K562 (cell line): Measurements from ENCODE around the gene ACSF3. TPM values are rescaled to one million over a fixed set of nuclear protein-coding genes. Genes with fewer than 3 reads are reported as not detected.

ENCODE experiments used
- ATAC-seq: fragments of 200-7000 bp; cut with Tn5 transposase; 3 replicates; pipeline ENCODE4 v1.9.1; 2020; ENCODE audit warnings: moderate library complexity
- BruUV-seq: library from RNA; stranded (reverse); fragments of 400-500 nt; replicated peaks from 2 replicates; lab custom pipeline; 2021; lab: Mats Ljungman, UMichigan
- CTCF ChIA-PET: fragments of 300-600 bp; formaldehyde crosslinking; extraction: SDS; loops from one replicate; lab custom pipeline; 2021; ENCODE audit warnings: low intra/inter-chr PET ratio; lab: Yijun Ruan, JAX
- POLR2A ChIA-PET: fragments of 300-600, 350-650 bp; sonication (Branson Sonifier 250); formaldehyde crosslinking; extraction: SDS; loops from one replicate; lab custom pipeline; 2021; ENCODE audit warnings: antibody characterized with exemption, inconsistent platforms; lab: Yijun Ruan, JAX
- DNase-seq, 4 experiments: peaks; one replicate each; pipeline versions ENCODE4 v3.0.0 to v3.0.0-alpha.2; 2011 to 2018; ENCODE audit warnings: low spot score in 3 of 4, mixed read lengths in 3 of 4; ENCODE audit errors: extremely low read depth in 1 of 4
- FAIRE-seq: peaks from 2 replicates; lab custom pipeline; 2011; peaks lifted over from hg19 to GRCh38; lab: Jason Lieb, UNC
- H2AFZ ChIP-seq: 2 replicates; pipeline ENCODE4 v1.6.0; 2011; ENCODE audit warnings: low read depth, low read length, control low read depth, inconsistent platforms
- H3K27ac ChIP-seq: fragments of 200-600 bp; 3 replicates; pipeline ENCODE4 v1.8.0; 2011; ENCODE audit warnings: low read depth, mild to moderate bottlenecking, control low read depth, inconsistent platforms, low read length, moderate library complexity, mixed read lengths; ENCODE audit errors: extremely low read depth
- H3K27me3 ChIP-seq, 2 experiments: fragments of 300-600 bp in 1 of 2; 2 replicates in 1 of 2; 3 replicates in 1 of 2; pipeline versions ENCODE4 v1.6.0 to v1.8.0; 2011; ENCODE audit warnings: inconsistent platforms in 2 of 2, low read length in 2 of 2, mild to moderate bottlenecking in 1 of 2, mixed read lengths in 1 of 2, moderate library complexity in 1 of 2; ENCODE audit not compliant: control insufficient read depth in 2 of 2, insufficient read depth in 2 of 2
- H3K36me3 ChIP-seq: fragments of 300-600 bp; 3 replicates; pipeline ENCODE4 v1.8.0; 2011; ENCODE audit warnings: mild to moderate bottlenecking, low read length, inconsistent platforms; ENCODE audit not compliant: control insufficient read depth, insufficient read depth
- H3K4me1 ChIP-seq, 2 experiments: fragments of 200-600 bp in 1 of 2; replicated peaks in 1 of 2; 2 replicates in 1 of 2; 3 replicates in 1 of 2; pipeline versions ENCODE4 v1.5.1 to v1.8.0; 2011; ENCODE audit warnings: inconsistent platforms in 2 of 2, low read length in 2 of 2, mild to moderate bottlenecking in 1 of 2, mixed read lengths in 1 of 2, moderate library complexity in 1 of 2; ENCODE audit not compliant: control insufficient read depth in 2 of 2, insufficient read depth in 2 of 2
- H3K4me2 ChIP-seq: 2 replicates; pipeline ENCODE4 v1.6.1; 2011; ENCODE audit warnings: low read length, control low read depth, inconsistent platforms, mixed read lengths; ENCODE audit not compliant: insufficient read depth
- H3K4me3 ChIP-seq: fragments of 200-600 bp; sonication (generic), shearing (Covaris generic); 2 replicates; pipeline ENCODE4 v1.5.1; 2016; ENCODE audit warnings: control low read depth, inconsistent platforms
- H3K79me2 ChIP-seq: fragments of 200-600 bp; 3 replicates; pipeline ENCODE4 v1.8.0; 2011; ENCODE audit warnings: low read length, inconsistent platforms; ENCODE audit not compliant: control insufficient read depth, insufficient read depth
- H3K9ac ChIP-seq, 2 experiments: 2 replicates each; pipeline versions ENCODE4 v1.6.0 to v1.6.1; 2011; ENCODE audit warnings: low read depth in 2 of 2, low read length in 2 of 2, control low read depth in 1 of 2, inconsistent platforms in 1 of 2, mild to moderate bottlenecking in 1 of 2, mixed read lengths in 1 of 2; ENCODE audit not compliant: insufficient read depth in 1 of 2
- H3K9me1 ChIP-seq: one replicate; pipeline ENCODE4 v1.6.0; 2011; ENCODE audit warnings: inconsistent platforms, mild to moderate bottlenecking, low read length, moderate library complexity; ENCODE audit not compliant: control insufficient read depth, insufficient read depth
- H3K9me3 ChIP-seq: replicated peaks from 2 replicates; pipeline ENCODE4 v1.5.1; 2011; ENCODE audit warnings: low read depth, low read length, inconsistent platforms; ENCODE audit not compliant: control insufficient read depth, insufficient read depth
- H4K20me1 ChIP-seq: replicated peaks from 2 replicates; pipeline ENCODE4 v1.6.1; 2011; ENCODE audit warnings: low read length, inconsistent platforms, mixed read lengths; ENCODE audit not compliant: control insufficient read depth, insufficient read depth
- SOX6 ChIP-seq: fragments of 450-650 bp; IDR thresholded peaks from 2 replicates; pipeline ENCODE4 v1.6.1; 2014; ENCODE audit warnings: mild to moderate bottlenecking
- WGBS: fragments of 100-300 bp; shearing (Covaris generic); methylation state at CpG from one replicate; pipeline ENCODE4 v1.1.6; 2016; ENCODE audit warnings: low coverage, mixed read lengths; ENCODE audit not compliant: insufficient coverage; ENCODE audit errors: missing lambda C conversion rate; 5-methylcytosine and 5-hydroxymethylcytosine counted together
- in situ Hi-C: fragments of 300-500 bp; cut with MboI; formaldehyde crosslinking; loops from 4 replicates; pipeline ENCODE4 v1.15.0; 2018; ENCODE audit warnings: inconsistent platforms, mixed read lengths
- intact Hi-C: fragments of 100-400 bp; cut with micrococcal nuclease; formaldehyde crosslinking; loops from 2 replicates; pipeline ENCODE4 v1.14.2; 2022
- polyA plus RNA-seq, 8 experiments: library from polyadenylated mRNA; depleted of rRNA in 4 of 8; stranded (reverse) in 5 of 8; unstranded in 3 of 8; fragments of >200 nt; fragmentation: Nextera tagmentation in 2 of 8; fragmentation: Illumina TruSeq in 1 of 8; extraction: Ambion mirVana in 2 of 8; extraction: Trizol in 1 of 8; gene quantifications; 2 replicates each; pipeline versions ENCODE4 v1.2.1 to v1.2.3, GENCODE V29; 2011 to 2014; ENCODE audit warnings: inconsistent platforms in 1 of 8, missing spikeins in 1 of 8
- total RNA-seq, 7 experiments: library from RNA; depleted of rRNA in 6 of 7; stranded (reverse); fragments of >200 nt in 6 of 7; fragmentation: Illumina TruSeq in 2 of 7; extraction: Trizol in 2 of 7; gene quantifications; 2 replicates each; pipeline versions ENCODE4 v1.2.1 to v1.2.3, GENCODE V29; 2011 to 2021; ENCODE audit warnings: low replicate concordance in 1 of 7
- TF ChIP-seq, protein P1 (sequence below): fragments of 250-450 bp; sonication (Bioruptor Pico); IDR thresholded peaks from 2 replicates; pipeline ENCODE4 v1.5.0; 2022; ENCODE audit warnings: mild to moderate bottlenecking
- TF ChIP-seq, protein P2 (sequence below), 2 experiments: IDR thresholded peaks; 2 replicates each; pipeline ENCODE4 v1.6.1; 2011; ENCODE audit warnings: borderline replicate concordance in 1 of 2, control low read depth in 1 of 2, low read depth in 1 of 2, low read length in 1 of 2, mild to moderate bottlenecking in 1 of 2, mixed read lengths in 1 of 2, moderate library complexity in 1 of 2; ENCODE audit not compliant: insufficient read depth in 1 of 2, insufficient read length in 1 of 2, poor library complexity in 1 of 2, severe bottlenecking in 1 of 2; ENCODE audit errors: extremely low read depth in 1 of 2

ACSF3 gene
- total and polyA plus RNA-seq, 9 of the 15 experiments (the other 6 are each of a cell fraction or from before 2014, with no cell fraction given): 0.77 to 32.8 (median 14.7) TPM

DNA sequence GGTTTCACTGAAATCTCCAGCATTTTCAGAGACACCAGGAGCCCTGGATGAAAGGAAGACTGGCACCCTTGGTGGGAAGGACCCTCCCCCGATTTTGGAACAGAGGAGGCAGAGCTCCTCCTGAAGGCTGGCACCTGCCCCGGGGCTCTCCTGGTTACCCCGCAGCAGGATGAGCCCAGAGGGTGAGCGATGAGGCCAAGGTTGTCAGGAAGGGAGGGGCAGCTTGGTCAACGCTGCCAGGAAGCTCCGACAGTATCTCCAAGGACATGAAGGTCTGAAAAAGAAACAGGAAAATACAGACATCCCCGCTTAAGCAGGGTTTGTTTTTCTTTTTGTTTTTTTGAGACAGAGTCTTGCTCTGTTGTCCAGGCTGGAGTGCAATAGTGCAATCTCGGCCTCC is 15.5 kb upstream of the ACSF3 start (continued):
- TF ChIP-seq, protein P1, sequence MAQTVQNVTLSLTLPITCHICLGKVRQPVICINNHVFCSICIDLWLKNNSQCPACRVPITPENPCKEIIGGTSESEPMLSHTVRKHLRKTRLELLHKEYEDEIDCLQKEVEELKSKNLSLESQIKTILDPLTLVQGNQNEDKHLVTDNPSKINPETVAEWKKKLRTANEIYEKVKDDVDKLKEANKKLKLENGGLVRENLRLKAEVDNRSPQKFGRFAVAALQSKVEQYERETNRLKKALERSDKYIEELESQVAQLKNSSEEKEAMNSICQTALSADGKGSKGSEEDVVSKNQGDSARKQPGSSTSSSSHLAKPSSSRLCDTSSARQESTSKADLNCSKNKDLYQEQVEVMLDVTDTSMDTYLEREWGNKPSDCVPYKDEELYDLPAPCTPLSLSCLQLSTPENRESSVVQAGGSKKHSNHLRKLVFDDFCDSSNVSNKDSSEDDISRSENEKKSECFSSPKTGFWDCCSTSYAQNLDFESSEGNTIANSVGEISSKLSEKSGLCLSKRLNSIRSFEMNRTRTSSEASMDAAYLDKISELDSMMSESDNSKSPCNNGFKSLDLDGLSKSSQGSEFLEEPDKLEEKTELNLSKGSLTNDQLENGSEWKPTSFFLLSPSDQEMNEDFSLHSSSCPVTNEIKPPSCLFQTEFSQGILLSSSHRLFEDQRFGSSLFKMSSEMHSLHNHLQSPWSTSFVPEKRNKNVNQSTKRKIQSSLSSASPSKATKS (CRISPR knock-in tag): no peak

DNA sequence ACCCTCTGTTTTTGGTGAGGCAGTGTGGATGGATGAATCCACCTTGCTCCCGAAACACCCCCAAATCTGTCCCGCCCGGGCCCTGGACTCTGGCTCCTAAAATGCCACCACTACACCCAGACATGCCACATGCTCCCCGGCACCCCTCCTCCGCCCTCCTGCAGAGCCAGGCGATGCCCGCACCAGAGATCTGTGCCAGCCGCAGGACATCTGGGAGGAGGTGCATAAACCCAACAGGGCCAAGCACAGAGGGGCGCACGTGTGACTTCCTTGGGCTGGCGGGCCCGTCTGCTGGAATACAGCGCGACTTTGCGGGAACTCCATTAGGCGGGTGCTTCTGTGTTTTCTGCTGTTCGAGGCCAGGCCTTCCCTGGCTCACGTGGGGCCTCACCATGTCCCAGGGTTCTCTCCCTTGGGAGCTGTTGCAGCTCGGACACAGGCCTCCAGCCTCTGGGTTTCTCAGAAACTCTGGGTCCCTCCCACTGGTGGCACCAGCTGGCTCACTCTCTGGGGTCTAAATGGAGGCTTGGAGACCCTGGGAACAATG is 14.1 kb upstream of the ACSF3 start:
- 20% methylated on average over 19 of the region's 19 CpGs for WGBS
- no peak for DNase-seq
- Histone ChIP-seq H3K27ac (no peak overlapping the region), H3K9me3 (peaks cover 14% of the 10 kb centered on the region), H3K4me3 (no peak overlapping the region), H3K9ac (no peak overlapping the region), H3K36me3 (no peaks in the 10 kb centered on the region), H2AFZ (no peak overlapping the region), H3K4me1 (peaks cover 0 to 27% of the 10 kb centered on the region in 2 experiments; a peak in 2 of 5 replicates), H3K4me2 (no peak overlapping the region), H3K27me3 (peaks cover 17 to 43% of the 10 kb centered on the region in 2 experiments; a peak in 3 of 5 replicates), H3K79me2 (no peaks in the 10 kb centered on the region), H4K20me1 (no peaks in the 10 kb centered on the region), H3K9me1 (no peaks in the 10 kb centered on the region)
- CTCF ChIA-PET: no interaction called here
- BruUV-seq: no TSS peak
- ATAC-seq: no peak
- intact Hi-C loops: no loop called here
- no peak for FAIRE-seq
- TF ChIP-seq, protein P2, sequence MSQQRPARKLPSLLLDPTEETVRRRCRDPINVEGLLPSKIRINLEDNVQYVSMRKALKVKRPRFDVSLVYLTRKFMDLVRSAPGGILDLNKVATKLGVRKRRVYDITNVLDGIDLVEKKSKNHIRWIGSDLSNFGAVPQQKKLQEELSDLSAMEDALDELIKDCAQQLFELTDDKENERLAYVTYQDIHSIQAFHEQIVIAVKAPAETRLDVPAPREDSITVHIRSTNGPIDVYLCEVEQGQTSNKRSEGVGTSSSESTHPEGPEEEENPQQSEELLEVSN (IDR thresholded peaks at IDR 0.05; ENCODE audit: borderline replicate concordance in 1 of 2, extremely low read depth in 1 of 2, insufficient read depth in 1 of 2, insufficient read length in 1 of 2, low read depth in 1 of 2, low read length in 1 of 2, poor library complexity in 1 of 2, severe bottlenecking in 1 of 2): peak in 1 of 2 experiments; percentile 11
- no peak for TF ChIP-seq SOX6
- in situ Hi-C loops: no loop called here
- POLR2A ChIA-PET: no interaction called here
